HG02852 (cell line): ENCODE data around the gene CSF3.

Experiments
- ATAC-seq: cut with Tn5 transposase; IDR thresholded peaks from one replicate; pipeline ENCODE4 v1.9.1; 2021; ENCODE audit warnings: mild to moderate bottlenecking, moderate library complexity; ENCODE audit not compliant: unreplicated experiment

The CSF3 gene

DNA sequence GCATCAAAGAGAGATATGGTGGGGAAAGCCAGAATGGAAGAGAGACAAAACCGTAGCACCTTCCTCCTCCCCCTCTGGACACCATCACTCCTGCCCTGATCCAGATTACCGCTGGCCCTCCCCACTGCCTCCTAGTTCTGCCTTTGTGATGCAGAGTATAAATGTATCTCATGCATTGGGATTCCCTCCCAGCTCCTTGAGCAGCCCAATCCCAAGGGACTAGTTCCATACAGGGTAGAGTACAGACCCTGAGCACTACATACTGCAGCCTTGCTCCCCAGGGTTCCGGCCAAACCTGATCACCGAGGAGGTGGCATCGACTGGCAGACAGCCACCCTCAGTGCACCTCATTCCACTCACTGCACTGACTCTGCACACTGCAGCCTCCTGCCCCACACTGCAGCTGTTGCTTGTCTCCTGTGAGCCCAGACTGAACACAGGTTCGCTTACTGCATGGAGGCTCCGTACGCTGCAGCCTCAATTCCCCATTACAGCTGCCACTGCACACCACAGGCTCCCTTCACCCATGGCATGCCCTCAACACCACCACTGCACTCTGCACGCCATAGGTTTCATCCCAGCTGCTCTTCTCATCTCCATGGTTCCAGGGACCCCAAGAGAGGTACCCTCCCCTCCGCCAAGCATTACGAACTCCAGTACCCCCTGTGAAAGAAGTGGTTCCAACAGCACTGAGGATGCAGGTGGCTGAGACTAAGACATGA is 45.8 kb downstream of the CSF3 start:
- no peak for ATAC-seq

DNA sequence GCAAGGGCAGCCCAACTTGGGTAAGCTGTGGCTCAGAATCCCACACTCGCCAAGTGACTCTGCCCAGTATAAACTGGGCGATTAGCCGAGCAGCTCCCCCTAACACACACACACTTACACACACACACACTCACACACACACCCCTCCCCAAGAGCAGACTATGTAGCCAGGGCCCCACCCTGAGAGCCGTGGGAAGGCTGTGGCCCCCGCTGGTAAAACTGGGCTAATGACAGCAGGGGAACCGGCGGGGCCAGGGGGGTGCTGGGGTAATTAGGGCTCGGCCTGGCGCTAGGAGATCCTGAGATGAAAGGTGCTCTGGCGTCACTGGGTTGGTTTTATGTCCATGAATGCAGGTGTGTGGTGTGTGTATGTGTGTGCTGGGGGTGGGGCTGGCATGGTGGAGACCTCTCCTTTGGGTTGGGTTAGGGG is 46.4 kb downstream of the CSF3 start:
- ATAC-seq, result no peak

DNA sequence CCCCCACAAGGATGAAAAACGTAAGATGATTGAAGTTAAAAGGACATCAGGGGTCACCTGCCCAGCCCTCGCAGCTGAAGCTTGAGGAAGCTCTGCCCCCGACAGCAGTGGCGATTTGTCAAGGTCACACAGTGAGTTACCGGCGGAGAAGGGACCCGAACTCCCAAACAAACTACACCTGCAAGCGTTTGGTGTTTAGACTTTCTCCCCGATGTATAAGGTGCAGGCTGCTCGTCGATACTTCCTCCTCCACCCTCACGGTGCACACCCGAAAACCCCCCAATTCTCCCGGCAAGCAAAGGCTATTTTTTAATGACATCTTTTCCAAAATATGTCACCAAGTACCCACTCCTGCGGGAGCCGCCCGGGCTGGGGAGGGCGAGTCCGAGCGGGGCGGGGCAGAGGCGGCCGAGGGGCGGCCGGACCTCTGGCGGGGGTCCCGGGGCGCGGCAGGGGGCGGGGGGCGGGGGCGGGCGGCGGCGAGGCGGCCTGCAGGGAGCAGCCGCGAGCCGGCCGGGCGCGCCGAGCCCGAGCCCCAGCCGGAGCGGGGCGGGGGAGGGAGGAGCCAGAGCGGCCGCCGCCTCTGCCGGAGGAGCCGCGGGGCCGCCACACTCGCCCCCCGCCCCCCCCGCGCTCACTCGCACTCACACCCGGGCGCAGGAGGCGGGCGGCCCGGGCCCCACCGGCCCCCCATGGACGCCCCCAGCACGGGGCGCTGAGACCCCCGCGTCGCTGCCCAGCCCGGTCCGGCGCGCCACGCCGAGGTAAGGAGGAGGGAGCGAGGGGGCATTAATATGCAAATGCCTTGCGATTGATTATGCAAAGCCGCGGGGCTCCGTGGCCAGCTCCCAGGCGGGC is 47.3 kb downstream of the CSF3 start, which contains the start of gene THRA:
THRA (plus strand) TSS at position 637 of the 858 bp plus-strand sequence. CDS start 11,524 bp downstream, outside the sequence.
- peak; percentile 66 for ATAC-seq

DNA sequence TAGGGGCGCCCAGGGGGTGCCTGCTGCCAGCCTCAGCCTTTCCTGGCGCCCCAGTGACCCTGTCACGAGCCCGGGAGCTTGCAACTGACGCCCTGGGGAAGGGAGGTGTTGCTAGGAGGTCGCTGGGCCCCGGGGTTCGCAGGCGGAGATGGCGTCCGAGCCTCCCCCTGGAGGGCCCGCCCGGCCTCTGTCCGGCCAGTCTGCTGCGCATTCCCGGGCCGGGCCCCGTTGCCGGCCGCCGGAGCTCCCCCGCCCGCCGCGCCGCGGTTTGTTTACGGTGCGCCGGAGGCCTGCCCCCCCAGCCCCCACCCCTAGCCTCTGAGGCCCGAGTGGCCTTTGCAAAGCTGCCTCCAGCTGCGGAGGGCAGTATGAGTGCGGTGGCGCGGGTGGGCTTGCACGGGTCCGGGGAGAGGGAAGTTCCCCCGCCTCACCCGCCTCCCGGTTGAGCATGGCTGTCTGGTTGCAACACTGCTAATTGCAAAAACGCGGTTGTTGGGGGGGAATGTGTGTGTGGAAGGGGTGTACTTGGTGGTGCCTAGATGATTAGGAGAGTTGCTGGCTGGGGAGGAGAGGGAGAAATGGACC is 48.0 kb downstream of the CSF3 start:
- ATAC-seq, result no peak

DNA sequence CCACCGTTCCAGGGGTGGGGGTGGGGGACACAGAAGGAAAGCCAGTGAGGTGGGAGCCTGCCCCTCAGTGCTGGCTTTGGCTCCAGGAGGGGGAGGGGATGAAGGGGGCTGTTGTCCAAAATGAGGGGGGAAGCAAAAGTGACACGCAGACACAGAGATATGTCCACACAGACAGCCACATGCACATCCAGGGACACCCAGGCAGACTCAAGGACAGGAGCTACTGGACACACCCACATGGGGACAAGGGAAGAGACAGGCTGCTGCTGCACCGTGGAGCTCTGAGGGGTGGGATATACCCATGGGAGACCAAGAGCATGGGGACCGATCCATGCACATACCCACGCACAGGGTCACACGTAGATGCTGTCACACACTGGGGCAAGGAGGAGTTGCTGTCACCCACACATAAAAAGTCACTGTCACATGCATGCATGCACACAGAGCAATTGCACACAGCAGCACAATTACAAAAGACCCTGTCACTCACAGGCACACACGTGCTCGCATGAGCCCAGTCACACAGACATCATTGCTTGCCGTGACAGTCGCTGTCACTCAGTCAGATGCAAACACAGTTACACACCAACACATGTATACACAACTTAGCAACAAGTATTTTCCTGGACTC is 48.8 kb downstream of the CSF3 start:
- ATAC-seq, result no peak

DNA sequence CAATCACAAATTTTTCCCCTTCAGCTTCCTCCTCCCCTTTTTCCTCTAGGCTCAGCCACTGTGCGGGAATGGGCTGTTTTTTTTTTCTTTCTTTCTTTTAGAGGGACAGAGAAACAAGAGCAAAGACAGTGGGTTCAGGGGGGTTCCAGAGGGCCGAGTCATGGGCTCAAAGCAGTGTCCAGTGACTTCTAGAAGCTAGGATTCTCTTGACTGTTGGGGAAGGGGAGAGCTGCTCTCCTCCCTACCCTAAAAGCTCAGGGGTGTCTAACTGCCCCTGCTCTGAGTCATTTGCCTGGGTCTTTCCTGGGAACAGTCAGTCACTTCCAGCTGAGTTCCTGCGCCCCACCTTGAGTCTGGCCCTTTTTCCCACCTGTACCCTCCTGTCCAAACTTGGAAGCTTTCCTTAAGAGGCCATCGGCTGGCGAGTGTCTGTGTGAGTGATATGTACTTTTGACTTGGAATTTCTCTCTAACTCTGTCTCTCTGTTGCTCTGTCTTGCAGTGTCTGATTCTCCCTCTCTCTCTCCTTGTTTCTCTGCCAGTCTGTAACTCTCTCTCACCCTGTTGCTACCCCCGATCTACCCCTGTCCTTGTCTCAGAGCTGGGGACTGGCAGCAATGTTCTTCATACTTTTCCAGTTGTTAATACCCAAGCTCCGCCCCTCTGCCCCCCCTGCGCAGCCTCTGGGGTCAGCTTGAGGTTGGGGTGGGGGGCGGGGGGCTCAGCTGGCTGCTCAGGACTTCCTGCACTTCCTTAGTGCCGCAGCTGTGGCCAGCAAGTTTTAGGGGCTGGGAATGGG is 49.9 kb downstream of the CSF3 start:
- no peak for ATAC-seq

DNA sequence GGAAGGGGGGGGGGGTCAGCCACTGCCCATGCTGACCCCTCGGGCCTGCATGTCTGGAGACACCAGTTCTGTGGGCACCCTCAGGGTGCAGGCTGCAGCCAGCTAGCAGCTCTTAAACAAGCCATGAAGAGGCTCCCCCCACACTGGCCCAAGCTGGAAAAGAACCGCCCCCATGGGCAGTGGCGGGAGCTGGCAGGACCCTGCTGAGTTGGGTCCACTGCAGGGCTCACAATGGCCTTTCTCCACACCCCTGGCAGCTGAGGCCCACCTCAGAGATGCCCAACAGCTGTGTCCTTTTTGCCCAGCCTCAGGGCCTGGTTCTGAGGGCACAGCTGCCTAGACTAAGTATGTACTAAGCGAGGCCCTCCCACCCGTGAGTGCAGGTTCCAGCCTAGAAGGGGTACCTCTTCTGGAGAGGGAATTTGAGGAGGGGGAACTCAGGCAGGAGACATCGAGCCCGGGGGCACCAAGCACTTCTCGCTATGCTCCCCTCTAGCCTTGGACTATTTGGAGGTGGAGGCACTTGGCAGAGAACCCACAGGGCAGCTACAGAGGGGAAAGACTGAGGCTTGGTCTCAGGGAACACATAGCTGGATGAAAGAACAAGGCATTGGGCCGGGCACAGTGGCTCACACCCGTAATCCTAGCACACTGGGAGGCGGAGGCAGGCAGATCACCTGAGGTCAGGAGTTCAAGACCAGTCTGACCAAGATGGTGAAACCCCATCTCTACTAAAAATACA is 50.7 kb downstream of the CSF3 start:
- no peak for ATAC-seq
